GM12875 (cell line): Measurements from ENCODE around the gene LHPP.

ENCODE experiments used
- H3K4me3 ChIP-seq: one replicate; pipeline ENCODE4 v1.5.1; 2011; ENCODE audit warnings: low read depth, low read length, control low read depth
- CTCF ChIP-seq: IDR thresholded peaks from 2 replicates; pipeline ENCODE4 v1.5.1; 2011; ENCODE audit warnings: low read depth, mild to moderate bottlenecking, control low read depth, inconsistent platforms, low read length, moderate library complexity, borderline replicate concordance; ENCODE audit not compliant: insufficient read depth

LHPP gene

GRCh38 chr10:124465003-124465776 lies 3.6 kb downstream of the LHPP start:
- H3K4me3 ChIP-seq: no peak overlapping the region
- no peak for TF ChIP-seq CTCF

- no peak for TF ChIP-seq CTCF
Measured at GRCh38 chr10:124465777-124466488, 4.3 kb downstream of the LHPP start.

GRCh38 chr10:124467165-124467564 lies 5.5 kb downstream of the LHPP start:
- no peak overlapping the region for H3K4me3 ChIP-seq
- TF ChIP-seq CTCF: no peak

More at GRCh38 chr10:124465777-124466488, 4.3 kb downstream of the LHPP start:
- H3K4me3 ChIP-seq: no peak overlapping the region

GRCh38 chr10:124468624-124469023 lies 7.0 kb downstream of the LHPP start:
- no peak for TF ChIP-seq CTCF
- no peak overlapping the region for H3K4me3 ChIP-seq

GRCh38 chr10:124469956-124470484 lies 8.4 kb downstream of the LHPP start:
- no peak for TF ChIP-seq CTCF

GRCh38 chr10:124470544-124471434 lies 9.2 kb downstream of the LHPP start:
- TF ChIP-seq CTCF: no peak
- no peak overlapping the region for H3K4me3 ChIP-seq

More at GRCh38 chr10:124469956-124470484, 8.4 kb downstream of the LHPP start:
- H3K4me3 ChIP-seq: no peak overlapping the region
